ENCODE results near the gene PCGF6.
"Not testable (repeated sequence)": the region's sequence is repeated elsewhere in the genome, so short reads cannot be mapped to it uniquely, and the experiment has no call there.

Gene PCGF6

GRCh38 chr10:103350517-103351260, at the start of gene PCGF6:
PCGF6 (minus strand) TSS chr10:103351140; CDS start chr10:103351066, 74 bp downstream.
- DNase-seq (ENCODE audit: low read depth in 2 of 2) = peak; percentile 29 to 38

- no peak for DNase-seq (ENCODE audit: low read depth in 2 of 2)
Measured at GRCh38 chr10:103397191-103397825, 46.4 kb upstream of the PCGF6 start.

GRCh38 chr10:103396789-103397087, 45.8 kb upstream of the PCGF6 start:
- DNase-seq (ENCODE audit: low read depth in 2 of 2) = no peak

- peak; percentile 90 to 93 for DNase-seq (ENCODE audit: low read depth in 2 of 2)
Measured at GRCh38 chr10:103396067-103396788, 45.3 kb upstream of the PCGF6 start, which contains the start of the genes ATP5MK and PDCD11. ATP5MK (minus strand) TSS chr10:103396475; CDS start chr10:103392457, 4,018 bp downstream. PDCD11 (plus strand) TSS chr10:103396626; CDS start chr10:103398427, 1,801 bp downstream.

GRCh38 chr10:103395754-103396066, 44.8 kb upstream of the PCGF6 start:
- DNase-seq (ENCODE audit: low read depth in 2 of 2) = no peak

- no peak for DNase-seq (ENCODE audit: low read depth in 2 of 2)
Measured at GRCh38 chr10:103394180-103394579, 43.2 kb upstream of the PCGF6 start.

GRCh38 chr10:103382769-103383168, 31.8 kb upstream of the PCGF6 start:
- no peak for DNase-seq (ENCODE audit: low read depth in 2 of 2)

GRCh38 chr10:103374263-103374662, 23.3 kb upstream of the PCGF6 start:
- DNase-seq (ENCODE audit: low read depth in 2 of 2) = no peak

GRCh38 chr10:103373544-103373943, 22.6 kb upstream of the PCGF6 start:
- no peak for DNase-seq (ENCODE audit: low read depth in 2 of 2)

- peak; percentile 74 to 78 for DNase-seq (ENCODE audit: low read depth in 2 of 2)
Measured at GRCh38 chr10:103367782-103368518, 17.0 kb upstream of the PCGF6 start, which contains the start of gene TAF5. TAF5 (plus strand) TSS chr10:103367976; CDS start chr10:103367990, 14 bp downstream.

GRCh38 chr10:103367379-103367781, 16.4 kb upstream of the PCGF6 start:
- no peak for DNase-seq (ENCODE audit: low read depth in 2 of 2)

GRCh38 chr10:103360791-103361190, 9.9 kb upstream of the PCGF6 start:
- DNase-seq (ENCODE audit: low read depth in 2 of 2) = not testable (repeated sequence)

- DNase-seq (ENCODE audit: low read depth in 2 of 2) = not testable (repeated sequence)
Measured at GRCh38 chr10:103359493-103359892, 8.6 kb upstream of the PCGF6 start.

- DNase-seq (ENCODE audit: low read depth in 2 of 2) = no peak
Measured at GRCh38 chr10:103355906-103356599, 5.1 kb upstream of the PCGF6 start.

- DNase-seq (ENCODE audit: low read depth in 2 of 2) = not testable (repeated sequence)
Measured at GRCh38 chr10:103354567-103354966, 3.6 kb upstream of the PCGF6 start.

- DNase-seq (ENCODE audit: low read depth in 2 of 2) = no peak
Measured at GRCh38 chr10:103353281-103353680, 2.3 kb upstream of the PCGF6 start.

- no peak for DNase-seq (ENCODE audit: low read depth in 2 of 2)
Measured at GRCh38 chr10:103350175-103350516, 794 bp downstream of the PCGF6 start.

- DNase-seq (ENCODE audit: low read depth in 2 of 2) = no peak
Measured at GRCh38 chr10:103336370-103336769, 14.6 kb downstream of the PCGF6 start.

- no peak for DNase-seq (ENCODE audit: low read depth in 2 of 2)
Measured at GRCh38 chr10:103334567-103334966, 16.4 kb downstream of the PCGF6 start.

- no peak for DNase-seq (ENCODE audit: low read depth in 2 of 2)
Measured at GRCh38 chr10:103333934-103334520, 16.9 kb downstream of the PCGF6 start.

GRCh38 chr10:103327906-103328305, 23.0 kb downstream of the PCGF6 start:
- DNase-seq (ENCODE audit: low read depth in 2 of 2) = no peak
